ENCODE data around the gene DPP6. TPM values are rescaled to one million over a fixed set of nuclear protein-coding genes. Genes with fewer than 3 reads are reported as not detected.

Gene DPP6
- total RNA-seq, 2 donors from 2014 or later: 0.05 to 38.7 TPM

DNA sequence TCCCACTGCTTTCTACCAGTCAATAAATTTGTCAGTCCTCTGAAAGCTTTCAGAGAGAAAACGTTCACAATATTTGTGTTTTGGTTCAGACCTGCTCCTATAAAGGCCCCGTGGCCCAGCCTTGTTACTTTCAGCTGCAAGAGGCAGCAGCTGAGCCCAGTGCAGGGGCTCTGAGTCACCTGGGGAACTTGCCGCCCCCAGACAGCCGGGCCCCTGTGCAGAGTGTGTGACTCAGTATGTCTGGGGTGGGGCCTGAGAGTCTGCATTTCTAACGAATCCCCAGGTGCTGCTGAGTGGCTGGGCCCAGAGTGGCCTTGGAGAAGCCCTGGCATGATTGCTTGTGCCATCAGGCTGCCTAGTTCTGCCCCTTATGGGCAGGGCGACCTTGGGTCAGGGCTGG is 647.2 kb downstream of the DPP6 start:
- TF ChIP-seq, protein P1, sequence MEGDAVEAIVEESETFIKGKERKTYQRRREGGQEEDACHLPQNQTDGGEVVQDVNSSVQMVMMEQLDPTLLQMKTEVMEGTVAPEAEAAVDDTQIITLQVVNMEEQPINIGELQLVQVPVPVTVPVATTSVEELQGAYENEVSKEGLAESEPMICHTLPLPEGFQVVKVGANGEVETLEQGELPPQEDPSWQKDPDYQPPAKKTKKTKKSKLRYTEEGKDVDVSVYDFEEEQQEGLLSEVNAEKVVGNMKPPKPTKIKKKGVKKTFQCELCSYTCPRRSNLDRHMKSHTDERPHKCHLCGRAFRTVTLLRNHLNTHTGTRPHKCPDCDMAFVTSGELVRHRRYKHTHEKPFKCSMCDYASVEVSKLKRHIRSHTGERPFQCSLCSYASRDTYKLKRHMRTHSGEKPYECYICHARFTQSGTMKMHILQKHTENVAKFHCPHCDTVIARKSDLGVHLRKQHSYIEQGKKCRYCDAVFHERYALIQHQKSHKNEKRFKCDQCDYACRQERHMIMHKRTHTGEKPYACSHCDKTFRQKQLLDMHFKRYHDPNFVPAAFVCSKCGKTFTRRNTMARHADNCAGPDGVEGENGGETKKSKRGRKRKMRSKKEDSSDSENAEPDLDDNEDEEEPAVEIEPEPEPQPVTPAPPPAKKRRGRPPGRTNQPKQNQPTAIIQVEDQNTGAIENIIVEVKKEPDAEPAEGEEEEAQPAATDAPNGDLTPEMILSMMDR (IDR thresholded peaks at IDR 0.05): no peak
- Histone ChIP-seq H3K27me3 (replicated peaks; ENCODE audit: insufficient read depth) (no peaks in the 10 kb centered on the region), H3K36me3 (no peaks in the 10 kb centered on the region), H3K9me3 (no peaks in the 10 kb centered on the region), H3K4me3 (no peak overlapping the region), H3K27ac (no peak overlapping the region), H3K4me1 (replicated peaks) (no peaks in the 10 kb centered on the region)
- intact Hi-C loops (cut with DNase I): no loop called here
- no peak for DNase-seq (ENCODE audit: low spot score)
- 60% methylated on average over 6 of the region's 6 CpGs for WGBS

GRCh38 chr7:154709840-154710520 is 657.8 kb downstream of the DPP6 start:
- H3K36me3 ChIP-seq: no peaks in the 10 kb centered on the region
- H3K27me3 ChIP-seq (replicated peaks; ENCODE audit: insufficient read depth): no peaks in the 10 kb centered on the region
- WGBS: 85% methylated on average over 6 of the region's 6 CpGs
- intact Hi-C loops (cut with DNase I): no loop called here
- no peak overlapping the region for H3K4me3 ChIP-seq
- H3K4me1 ChIP-seq (replicated peaks): no peaks in the 10 kb centered on the region
- TF ChIP-seq, protein P1 (IDR thresholded peaks at IDR 0.05): no peak
- no peak for TF ChIP-seq POLR2AphosphoS5 (IDR thresholded peaks at IDR 0.05)
- TF ChIP-seq POLR2A (IDR thresholded peaks at IDR 0.05): no peak
- no peak for DNase-seq (ENCODE audit: low spot score)
- H3K9me3 ChIP-seq: no peaks in the 10 kb centered on the region
- H3K27ac ChIP-seq: no peak overlapping the region

DNA sequence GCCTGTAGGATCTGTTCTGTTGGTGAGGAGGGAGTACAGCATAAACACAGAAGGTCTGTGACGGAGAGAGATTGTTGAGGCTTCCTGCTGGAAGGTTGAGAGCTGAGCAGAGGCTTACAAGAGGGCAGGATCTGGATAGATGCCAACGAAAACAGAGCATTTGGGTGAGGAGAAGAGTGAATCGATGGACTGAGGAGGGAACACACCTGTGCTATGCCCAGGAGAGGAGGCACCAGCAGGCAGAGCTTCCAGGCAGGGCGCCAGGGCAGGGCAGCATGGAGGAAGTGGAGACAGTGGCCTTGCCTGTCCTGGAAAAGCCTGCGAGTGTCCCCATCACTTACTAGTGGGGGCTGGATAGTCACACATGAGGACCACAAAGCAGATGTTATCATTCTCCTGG is 667.8 kb downstream of the DPP6 start:
- no peak for DNase-seq (ENCODE audit: low spot score)
- H3K4me3 ChIP-seq: no peak overlapping the region
- no peaks in the 10 kb centered on the region for H3K9me3 ChIP-seq
- no peaks in the 10 kb centered on the region for H3K4me1 ChIP-seq (replicated peaks)
- WGBS: 59% methylated on average over 5 of the region's 5 CpGs
- H3K36me3 ChIP-seq: no peaks in the 10 kb centered on the region
- no peaks in the 10 kb centered on the region for H3K27me3 ChIP-seq (replicated peaks; ENCODE audit: insufficient read depth)
- intact Hi-C loops (cut with DNase I): no loop called here
- no peak overlapping the region for H3K27ac ChIP-seq
- no peak for TF ChIP-seq POLR2AphosphoS5 (IDR thresholded peaks at IDR 0.05)
- no peak for TF ChIP-seq POLR2A (IDR thresholded peaks at IDR 0.05)
- TF ChIP-seq, protein P1 (IDR thresholded peaks at IDR 0.05): no peak

DNA sequence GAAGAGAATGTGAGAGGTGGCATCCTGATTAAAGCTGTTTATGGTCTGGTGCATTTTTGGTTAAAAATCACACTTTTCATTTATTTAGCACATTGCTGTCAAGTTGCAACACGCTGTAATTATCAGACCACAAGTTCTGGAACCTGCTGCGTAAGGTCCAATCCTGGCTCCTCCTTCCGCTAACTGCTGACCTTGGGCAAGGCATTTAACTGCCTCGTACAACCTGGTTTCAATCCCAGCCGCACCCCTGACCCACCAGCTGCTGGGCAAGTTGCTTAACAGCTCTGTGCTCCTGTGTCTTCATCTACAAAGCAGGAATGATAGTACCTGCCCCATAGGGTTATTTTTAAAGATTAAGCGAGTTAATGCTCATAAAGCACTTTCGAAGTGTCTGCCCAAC is 668.9 kb downstream of the DPP6 start:
- Histone ChIP-seq H3K27me3 (replicated peaks; ENCODE audit: insufficient read depth) (no peaks in the 10 kb centered on the region), H3K4me1 (replicated peaks) (no peaks in the 10 kb centered on the region), H3K36me3 (no peaks in the 10 kb centered on the region), H3K9me3 (no peaks in the 10 kb centered on the region), H3K27ac (no peak overlapping the region), H3K4me3 (no peak overlapping the region)
- DNase-seq (ENCODE audit: low spot score): no peak
- TF ChIP-seq POLR2AphosphoS5 (IDR thresholded peaks at IDR 0.05): no peak
- TF ChIP-seq, protein P1 (IDR thresholded peaks at IDR 0.05): no peak
- no peak for TF ChIP-seq POLR2A (IDR thresholded peaks at IDR 0.05)
- intact Hi-C loops (cut with DNase I): no loop called here
- 82% methylated on average over 7 of the region's 7 CpGs for WGBS

- Histone ChIP-seq H3K4me3 (no peak overlapping the region), H3K4me1 (replicated peaks) (no peaks in the 10 kb centered on the region), H3K27me3 (replicated peaks; ENCODE audit: insufficient read depth) (no peaks in the 10 kb centered on the region), H3K27ac (no peak overlapping the region), H3K36me3 (no peaks in the 10 kb centered on the region), H3K9me3 (no peaks in the 10 kb centered on the region)
- no peak for DNase-seq (ENCODE audit: low spot score)
- no peak for TF ChIP-seq POLR2A (IDR thresholded peaks at IDR 0.05)
- no peak for TF ChIP-seq POLR2AphosphoS5 (IDR thresholded peaks at IDR 0.05)
- TF ChIP-seq, protein P1 (IDR thresholded peaks at IDR 0.05): no peak
- intact Hi-C loops (cut with DNase I): no loop called here
- 85% methylated on average over 4 of the region's 4 CpGs for WGBS
Measured at GRCh38 chr7:154726368-154726767, 674.2 kb downstream of the DPP6 start.
